ENCODE data around the gene IL6ST.
A peak's percentile ranks its signal among the peaks of the same experiment; 100 is the strongest.
"Not testable (repeated sequence)": the region's sequence is repeated elsewhere in the genome, so short reads cannot be mapped to it uniquely, and the experiment has no call there.

Gene IL6ST

DNA sequence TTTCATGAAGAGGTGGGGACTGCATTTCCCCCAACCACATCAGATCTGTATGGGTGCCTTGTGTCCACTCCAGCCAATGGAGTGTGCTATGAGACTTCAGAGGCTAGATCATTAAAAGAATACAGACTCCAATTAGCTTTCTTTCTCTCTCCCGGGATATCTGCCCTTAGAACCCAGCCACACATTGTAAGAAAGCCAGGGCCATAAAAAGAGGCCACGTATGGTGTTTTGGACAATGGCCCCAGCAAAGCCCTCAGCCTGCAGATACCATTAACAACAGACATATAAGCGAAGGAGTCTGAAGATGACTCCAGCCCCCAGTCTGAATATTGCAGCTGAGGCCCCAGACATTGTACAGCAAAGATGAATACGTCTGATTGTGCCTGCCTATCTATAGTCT lies 21.5 kb downstream of the IL6ST start:
- DNase-seq (ENCODE audit: low spot score) = no peak
- no peak overlapping the region for H3K27ac Mint-ChIP-seq
- peaks cover 34% of the 10 kb centered on the region for H3K4me1 Mint-ChIP-seq (ENCODE audit: low read depth)
- no peak overlapping the region for H3K4me3 Mint-ChIP-seq
- H3K27me3 Mint-ChIP-seq (ENCODE audit: low read depth) = no peaks in the 10 kb centered on the region
- no peaks in the 10 kb centered on the region for H3K9me3 Mint-ChIP-seq
- H3K36me3 Mint-ChIP-seq (ENCODE audit: low read depth) = peaks cover 41% of the 10 kb centered on the region

- Mint-ChIP-seq H3K4me3 (no peak overlapping the region), H3K36me3 (ENCODE audit: low read depth) (peaks cover 41% of the 10 kb centered on the region), H3K27ac (peak overlapping the region; percentile 42), H3K4me1 (ENCODE audit: low read depth) (peaks cover 25% of the 10 kb centered on the region), H3K9me3 (no peaks in the 10 kb centered on the region), H3K27me3 (ENCODE audit: low read depth) (no peaks in the 10 kb centered on the region)
- DNase-seq (ENCODE audit: low spot score) = no peak
Measured at GRCh38 chr5:55969956-55970355, 24.8 kb downstream of the IL6ST start.

GRCh38 chr5:55966284-55966683 lies 28.5 kb downstream of the IL6ST start:
- H3K27me3 Mint-ChIP-seq (ENCODE audit: low read depth) = no peaks in the 10 kb centered on the region
- DNase-seq (ENCODE audit: low spot score) = no peak
- no peak overlapping the region for H3K27ac Mint-ChIP-seq
- peaks cover 24% of the 10 kb centered on the region for H3K4me1 Mint-ChIP-seq (ENCODE audit: low read depth)
- H3K4me3 Mint-ChIP-seq = no peak overlapping the region
- peaks cover 39% of the 10 kb centered on the region for H3K36me3 Mint-ChIP-seq (ENCODE audit: low read depth)
- H3K9me3 Mint-ChIP-seq = no peaks in the 10 kb centered on the region

- H3K27me3 Mint-ChIP-seq (ENCODE audit: low read depth) = no peaks in the 10 kb centered on the region
- peaks cover 21% of the 10 kb centered on the region for H3K4me1 Mint-ChIP-seq (ENCODE audit: low read depth)
- no peak overlapping the region for H3K27ac Mint-ChIP-seq
- DNase-seq (ENCODE audit: low spot score) = no peak
- no peak overlapping the region for H3K4me3 Mint-ChIP-seq
- H3K9me3 Mint-ChIP-seq = no peaks in the 10 kb centered on the region
- H3K36me3 Mint-ChIP-seq (ENCODE audit: low read depth) = peaks cover 41% of the 10 kb centered on the region
Measured at GRCh38 chr5:55965525-55965924, 29.2 kb downstream of the IL6ST start.

DNA sequence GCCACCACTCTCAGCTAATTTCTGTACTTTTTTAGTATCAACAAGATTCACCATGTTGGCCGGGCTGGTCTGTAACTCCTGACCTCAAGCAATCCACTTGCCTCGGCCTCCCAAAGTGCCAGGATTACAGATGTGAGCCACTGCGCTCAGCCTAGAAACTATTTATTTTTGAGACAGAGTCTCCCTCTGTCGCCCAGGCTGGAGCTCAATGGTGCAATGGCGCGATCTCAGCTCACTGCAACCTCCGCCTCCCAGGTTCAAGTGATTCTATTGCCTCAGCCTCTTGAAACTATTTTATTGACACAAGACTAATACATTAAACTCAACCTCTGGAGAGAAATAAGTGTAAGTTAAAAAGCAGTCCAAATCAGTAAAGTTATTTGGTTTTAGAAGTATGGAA lies 34.0 kb downstream of the IL6ST start:
- no peak for DNase-seq (ENCODE audit: low spot score)
- Mint-ChIP-seq H3K27ac (no peak overlapping the region), H3K4me1 (ENCODE audit: low read depth) (peaks cover 11% of the 10 kb centered on the region), H3K27me3 (ENCODE audit: low read depth) (no peaks in the 10 kb centered on the region), H3K36me3 (ENCODE audit: low read depth) (peaks cover 45% of the 10 kb centered on the region), H3K9me3 (no peaks in the 10 kb centered on the region), H3K4me3 (no peak overlapping the region)

DNA sequence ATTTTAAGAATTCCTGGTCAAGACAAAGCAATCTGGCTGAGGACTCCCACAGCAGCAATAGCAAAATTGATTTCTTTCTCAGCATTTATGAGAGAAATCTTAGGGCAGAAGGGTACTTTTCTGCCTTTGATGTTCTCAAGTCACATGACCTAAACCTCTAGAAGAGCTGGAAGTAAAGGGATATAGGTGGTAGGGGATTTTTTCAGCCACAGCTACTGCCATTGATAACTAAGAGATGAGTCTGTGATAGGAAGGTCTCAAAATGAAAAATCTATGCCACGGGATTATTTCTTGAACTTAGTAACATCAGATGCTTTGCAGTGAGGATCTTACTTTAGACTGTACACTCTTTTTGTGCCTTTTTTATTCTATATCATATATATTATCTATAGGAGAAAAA lies 35.6 kb downstream of the IL6ST start:
- Mint-ChIP-seq H3K27me3 (ENCODE audit: low read depth) (no peaks in the 10 kb centered on the region), H3K27ac (no peak overlapping the region), H3K9me3 (no peaks in the 10 kb centered on the region), H3K36me3 (ENCODE audit: low read depth) (peaks cover 53% of the 10 kb centered on the region), H3K4me3 (no peak overlapping the region), H3K4me1 (ENCODE audit: low read depth) (peaks cover 9% of the 10 kb centered on the region)
- no peak for DNase-seq (ENCODE audit: low spot score)

- not testable (repeated sequence) for H3K27me3 Mint-ChIP-seq (ENCODE audit: low read depth); H3K4me3 Mint-ChIP-seq; DNase-seq (ENCODE audit: low spot score); H3K9me3 Mint-ChIP-seq; H3K4me1 Mint-ChIP-seq (ENCODE audit: low read depth); H3K27ac Mint-ChIP-seq
- peaks cover 62% of the 10 kb centered on the region for H3K36me3 Mint-ChIP-seq (ENCODE audit: low read depth)
Measured at GRCh38 chr5:55941154-55941553, 53.6 kb downstream of the IL6ST start.

DNA sequence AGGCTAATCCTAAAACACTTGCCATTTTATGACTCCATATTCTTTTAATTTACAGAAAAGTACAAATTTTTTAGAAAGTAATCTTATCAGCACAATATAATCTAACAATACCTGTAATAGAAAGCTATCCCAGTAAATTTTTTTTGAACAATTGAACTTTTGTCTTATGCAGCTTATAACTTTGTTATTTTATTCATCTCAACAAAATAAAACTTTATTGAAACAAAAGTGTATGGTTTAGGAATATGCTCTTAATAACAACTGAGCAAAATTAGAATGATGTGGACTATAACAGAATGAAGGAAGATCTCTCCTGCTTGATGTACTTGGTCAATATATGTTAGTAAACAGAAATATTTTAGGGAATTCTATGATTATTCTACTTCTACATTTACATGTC lies 57.2 kb downstream of the IL6ST start:
- H3K4me1 Mint-ChIP-seq (ENCODE audit: low read depth); H3K27me3 Mint-ChIP-seq (ENCODE audit: low read depth); DNase-seq (ENCODE audit: low spot score); H3K4me3 Mint-ChIP-seq; H3K27ac Mint-ChIP-seq; H3K9me3 Mint-ChIP-seq: not testable (repeated sequence)
- peaks cover 39% of the 10 kb centered on the region for H3K36me3 Mint-ChIP-seq (ENCODE audit: low read depth)

- Mint-ChIP-seq H3K27ac (no peak overlapping the region), H3K4me3 (no peak overlapping the region), H3K27me3 (ENCODE audit: low read depth) (no peaks in the 10 kb centered on the region), H3K4me1 (ENCODE audit: low read depth) (peaks cover 2% of the 10 kb centered on the region), H3K36me3 (ENCODE audit: low read depth) (peaks cover 30% of the 10 kb centered on the region), H3K9me3 (no peaks in the 10 kb centered on the region)
- DNase-seq (ENCODE audit: low spot score) = peak; percentile 68
Measured at GRCh38 chr5:55936100-55936693, 58.6 kb downstream of the IL6ST start.

- Mint-ChIP-seq H3K4me1 (ENCODE audit: low read depth) (peaks cover 2% of the 10 kb centered on the region), H3K27ac (no peak overlapping the region), H3K27me3 (ENCODE audit: low read depth) (no peaks in the 10 kb centered on the region), H3K4me3 (no peak overlapping the region), H3K36me3 (ENCODE audit: low read depth) (peaks cover 24% of the 10 kb centered on the region), H3K9me3 (no peaks in the 10 kb centered on the region)
- DNase-seq (ENCODE audit: low spot score) = no peak
Measured at GRCh38 chr5:55935371-55935770, 59.4 kb downstream of the IL6ST start.

GRCh38 chr5:55934720-55935119 lies 60.0 kb downstream of the IL6ST start:
- Mint-ChIP-seq H3K27ac (no peak overlapping the region), H3K9me3 (no peaks in the 10 kb centered on the region), H3K4me1 (ENCODE audit: low read depth) (peaks cover 2% of the 10 kb centered on the region), H3K27me3 (ENCODE audit: low read depth) (no peaks in the 10 kb centered on the region), H3K36me3 (ENCODE audit: low read depth) (peaks cover 20% of the 10 kb centered on the region), H3K4me3 (no peak overlapping the region)
- no peak for DNase-seq (ENCODE audit: low spot score)

DNA sequence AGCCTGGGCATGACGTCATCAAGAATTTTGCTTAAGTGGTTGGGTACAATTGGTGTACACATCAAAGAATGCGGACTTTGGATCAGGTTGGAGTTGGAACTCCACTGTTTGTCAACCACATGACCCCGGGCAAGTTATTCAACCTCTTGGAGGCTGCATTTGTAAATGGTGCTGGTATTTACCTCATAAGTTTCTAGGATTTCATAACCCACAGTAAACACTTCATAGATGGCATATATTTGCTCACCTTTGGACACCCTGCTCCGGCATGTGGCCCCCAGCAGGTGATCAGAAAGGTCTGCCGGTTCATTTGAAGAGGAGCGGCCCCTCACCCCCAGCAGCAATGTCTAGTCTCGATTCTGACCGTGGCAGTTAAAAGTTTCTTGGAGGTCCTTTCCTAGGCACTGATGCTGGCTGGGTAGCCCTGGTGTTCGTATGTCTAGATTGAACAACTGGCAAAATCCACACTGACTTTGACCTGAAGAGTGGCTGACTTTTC lies 60.6 kb downstream of the IL6ST start:
- Mint-ChIP-seq H3K9me3 (no peaks in the 10 kb centered on the region), H3K36me3 (ENCODE audit: low read depth) (peaks cover 20% of the 10 kb centered on the region), H3K27ac (no peak overlapping the region), H3K4me3 (no peak overlapping the region), H3K27me3 (ENCODE audit: low read depth) (no peaks in the 10 kb centered on the region), H3K4me1 (ENCODE audit: low read depth) (peaks cover 2% of the 10 kb centered on the region)
- no peak for DNase-seq (ENCODE audit: low spot score)

- no peaks in the 10 kb centered on the region for H3K27me3 Mint-ChIP-seq (ENCODE audit: low read depth)
- no peak for DNase-seq (ENCODE audit: low spot score)
- H3K27ac Mint-ChIP-seq = no peak overlapping the region
- H3K4me3 Mint-ChIP-seq = no peak overlapping the region
- H3K4me1 Mint-ChIP-seq (ENCODE audit: low read depth) = peaks cover 2% of the 10 kb centered on the region
- peaks cover 13% of the 10 kb centered on the region for H3K36me3 Mint-ChIP-seq (ENCODE audit: low read depth)
- H3K9me3 Mint-ChIP-seq = no peaks in the 10 kb centered on the region
Measured at GRCh38 chr5:55933377-55934114, 61.2 kb downstream of the IL6ST start.

- Mint-ChIP-seq H3K9me3 (no peaks in the 10 kb centered on the region), H3K4me1 (ENCODE audit: low read depth) (no peaks in the 10 kb centered on the region), H3K27me3 (ENCODE audit: low read depth) (no peaks in the 10 kb centered on the region), H3K27ac (no peak overlapping the region), H3K36me3 (ENCODE audit: low read depth) (peaks cover 7% of the 10 kb centered on the region), H3K4me3 (no peak overlapping the region)
- DNase-seq (ENCODE audit: low spot score) = no peak
Measured at GRCh38 chr5:55932700-55933099, 62.1 kb downstream of the IL6ST start.

All from T-helper 2 cell treated with Interferon-gamma antibody and Interleukin-4, amounts not matched to agents 5 μg/mL and 100 μg/mL, for 36 hours (primary cell).